Right lobe of liver (tissue), 6 donors: ENCODE measurements around the gene CLCN1. TPM values are rescaled to one million over a fixed set of nuclear protein-coding genes. Genes with fewer than 3 reads are reported as not detected.
A peak's percentile ranks its signal among the peaks of the same experiment; 100 is the strongest.

Experiments used
- ATAC-seq, 4 donors: fragments of 200-7000 bp; cut with Tn5 transposase; one replicate each; pipeline ENCODE4 v1.9.1; 2020; ENCODE audit warnings: mild to moderate bottlenecking in 4 of 4, moderate library complexity in 4 of 4
- DNase-seq, 3 donors: peaks; one replicate each; pipeline ENCODE4 v3.0.0-alpha.2; 2020
- H3K27ac ChIP-seq, 3 donors: fragments of 200-600 bp; one replicate each; pipeline ENCODE4 v1.8.0; 2022
- H3K27me3 ChIP-seq, 2 donors: fragments of 200-600 bp; one replicate each; pipeline ENCODE4 v1.8.0; 2022
- H3K36me3 ChIP-seq, 4 donors: fragments of 200-600 bp; sonication (generic) in 1 of 4; one replicate each; pipeline versions ENCODE4 v1.5.1 to v1.8.0; 2017 to 2022; ENCODE audit warnings: control low read depth in 1 of 4
- H3K4me1 ChIP-seq, 4 donors: fragments of 200-600 bp; sonication (generic) in 1 of 4; one replicate each; pipeline versions ENCODE4 v1.5.1 to v1.8.0; 2017 to 2022; ENCODE audit warnings: control low read depth in 1 of 4
- H3K4me3 ChIP-seq, 3 donors: fragments of 200-600 bp; one replicate each; pipeline ENCODE4 v1.8.0; 2022
- H3K9me3 ChIP-seq, 4 donors: fragments of 200-600 bp; sonication (generic) in 1 of 4; one replicate each; pipeline versions ENCODE4 v1.5.1 to v1.8.0; 2017 to 2022; ENCODE audit warnings: control low read depth in 1 of 4
- POLR2A ChIP-seq: fragments of 450-650 bp; IDR thresholded peaks from one replicate; pipeline ENCODE4 v1.6.1; 2017; ENCODE audit warnings: antibody characterized with exemption, mild to moderate bottlenecking
- WGBS: methylation state at CpG from one replicate; pipeline ENCODE4 v1.1.6; 2018; ENCODE audit warnings: low coverage, low lambda C conversion rate; ENCODE audit not compliant: insufficient coverage; ENCODE audit errors: missing lambda C conversion rate; 5-methylcytosine and 5-hydroxymethylcytosine counted together
- intact Hi-C, 2 donors: fragments of 100-400 bp; cut with DNase I; formaldehyde crosslinking; loops; one replicate each; pipeline versions ENCODE4 v1.11.2 to v1.14.1; 2022
- total RNA-seq, 6 experiments: library from RNA; depleted of rRNA in 2 of 6; stranded (reverse); fragments of >200 nt in 2 of 6; fragmentation: NEBNext Ultra II Directional in 3 of 6; extraction: Animal tissue kit (Norgen Biotek cat#: 25700) in 3 of 6; gene quantifications; one replicate each; pipeline versions ENCODE4 v1.1.0 to v1.2.4, GENCODE V29; 2016 to 2023
- TF ChIP-seq, protein P1 (sequence below), 4 donors: fragments of 200-600 bp in 3 of 4; fragments of 450-650 bp in 1 of 4; IDR thresholded peaks; one replicate each; pipeline versions ENCODE4 v1.5.1 to v1.8.0; 2016 to 2022; ENCODE audit warnings: antibody characterized with exemption in 4 of 4, mild to moderate bottlenecking in 2 of 4
- donor health status: DM: no; HTN: yes; CAD: no.
- donor health status: DM: no; HTN: no; CAD: no.
- donor health status: DM: no; HTN: no; CAD: no.
- donor health status: DM: no; HTN: yes; CAD: no.
- donor health status: DM: no; HTN: yes; CAD: no.

Gene CLCN1
- total RNA-seq, 6 experiments from 2014 or later, result not detected

DNA sequence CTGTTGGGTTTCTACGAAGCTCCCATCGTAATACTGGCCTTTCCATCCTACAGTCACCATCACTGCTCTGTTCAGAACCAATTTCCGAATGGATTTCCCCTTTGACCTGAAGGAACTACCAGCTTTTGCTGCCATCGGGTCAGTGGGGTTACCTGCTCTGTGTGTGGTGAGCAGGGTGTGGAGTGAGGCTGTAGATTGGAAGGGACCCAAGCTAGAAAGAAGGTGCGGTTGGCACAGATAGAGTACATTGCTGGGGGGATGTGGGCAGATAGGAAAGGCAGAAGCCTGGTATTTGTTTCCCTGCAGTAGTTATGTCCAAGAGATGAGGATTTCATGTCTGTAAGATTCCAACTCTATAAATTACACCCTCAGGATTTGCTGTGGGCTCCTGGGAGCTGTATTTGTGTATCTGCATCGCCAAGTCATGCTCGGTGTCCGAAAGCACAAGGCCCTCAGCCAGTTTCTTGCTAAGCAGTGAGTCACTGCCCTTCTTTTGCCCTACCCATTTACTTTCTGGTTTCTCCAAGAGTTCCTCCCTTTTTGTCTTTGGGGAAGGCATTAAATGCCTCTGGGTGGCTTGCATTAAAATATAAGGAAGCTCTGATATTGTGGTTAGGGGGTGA is 15.4 kb downstream of the CLCN1 start:
- intact Hi-C loops, result no loop called here
- Histone ChIP-seq H3K36me3 (no peaks in the 10 kb centered on the region), H3K27ac (no peak overlapping the region), H3K9me3 (no peaks in the 10 kb centered on the region), H3K4me1 (no peaks in the 10 kb centered on the region), H3K4me3 (no peak overlapping the region), H3K27me3 (no peaks in the 10 kb centered on the region)
- ATAC-seq (peak in 1 of 4 donors; percentile 22), DNase-seq (no peak)
- TF ChIP-seq POLR2A, result no peak
- TF ChIP-seq, protein P1, sequence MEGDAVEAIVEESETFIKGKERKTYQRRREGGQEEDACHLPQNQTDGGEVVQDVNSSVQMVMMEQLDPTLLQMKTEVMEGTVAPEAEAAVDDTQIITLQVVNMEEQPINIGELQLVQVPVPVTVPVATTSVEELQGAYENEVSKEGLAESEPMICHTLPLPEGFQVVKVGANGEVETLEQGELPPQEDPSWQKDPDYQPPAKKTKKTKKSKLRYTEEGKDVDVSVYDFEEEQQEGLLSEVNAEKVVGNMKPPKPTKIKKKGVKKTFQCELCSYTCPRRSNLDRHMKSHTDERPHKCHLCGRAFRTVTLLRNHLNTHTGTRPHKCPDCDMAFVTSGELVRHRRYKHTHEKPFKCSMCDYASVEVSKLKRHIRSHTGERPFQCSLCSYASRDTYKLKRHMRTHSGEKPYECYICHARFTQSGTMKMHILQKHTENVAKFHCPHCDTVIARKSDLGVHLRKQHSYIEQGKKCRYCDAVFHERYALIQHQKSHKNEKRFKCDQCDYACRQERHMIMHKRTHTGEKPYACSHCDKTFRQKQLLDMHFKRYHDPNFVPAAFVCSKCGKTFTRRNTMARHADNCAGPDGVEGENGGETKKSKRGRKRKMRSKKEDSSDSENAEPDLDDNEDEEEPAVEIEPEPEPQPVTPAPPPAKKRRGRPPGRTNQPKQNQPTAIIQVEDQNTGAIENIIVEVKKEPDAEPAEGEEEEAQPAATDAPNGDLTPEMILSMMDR (IDR thresholded peaks at IDR 0.05), result no peak
- 60% methylated on average over 6 of the region's 8 CpGs for WGBS

DNA sequence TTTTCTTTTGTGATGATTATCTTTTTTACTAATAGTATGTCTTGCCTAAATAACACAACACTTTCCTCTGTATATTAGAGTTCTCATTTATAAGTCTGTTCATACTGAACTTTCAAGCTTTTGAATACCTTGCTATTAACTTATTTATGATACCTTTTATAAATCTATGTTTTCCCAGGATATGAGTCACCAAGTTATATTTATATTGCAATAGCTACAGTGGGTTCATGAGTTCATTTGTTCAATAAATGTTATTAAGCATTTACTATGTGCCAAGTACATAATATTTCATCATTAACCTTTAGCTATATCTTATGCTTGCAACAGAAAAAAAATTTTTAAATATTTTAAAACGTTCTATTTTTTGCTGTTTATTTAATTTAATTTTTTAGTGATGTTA is 18.3 kb downstream of the CLCN1 start:
- H3K9me3 ChIP-seq, result no peaks in the 10 kb centered on the region
- ATAC-seq (no peak), DNase-seq (no peak)
- intact Hi-C loops, result no loop called here
- no peak for TF ChIP-seq POLR2A
- TF ChIP-seq, protein P1 (IDR thresholded peaks at IDR 0.05), result no peak
- H3K4me1 ChIP-seq, result no peaks in the 10 kb centered on the region
- H3K27ac ChIP-seq, result no peak overlapping the region
- WGBS, result 32% methylated on average over 1 of the region's 1 CpG
- H3K4me3 ChIP-seq, result no peak overlapping the region
- no peaks in the 10 kb centered on the region for H3K36me3 ChIP-seq
- H3K27me3 ChIP-seq, result no peaks in the 10 kb centered on the region

DNA sequence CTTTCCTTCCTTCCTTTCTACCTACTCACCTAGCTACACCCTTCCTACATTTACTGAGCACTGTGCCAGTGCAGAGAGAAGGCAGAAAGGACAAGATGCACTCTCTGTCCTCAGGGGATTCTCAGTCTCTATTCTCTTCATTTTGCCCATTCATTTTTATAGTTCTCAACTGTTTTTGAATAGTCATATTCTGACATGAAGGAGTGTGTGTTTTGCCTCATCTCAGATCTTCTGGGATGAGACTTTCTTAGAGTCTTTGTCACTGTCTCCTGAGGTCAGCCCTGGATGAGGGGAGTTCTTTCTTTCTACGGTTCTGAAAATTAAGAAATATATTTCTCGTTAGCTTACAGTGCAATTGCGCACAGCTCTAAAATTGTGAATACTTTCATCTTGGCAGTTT is 21.3 kb downstream of the CLCN1 start:
- TF ChIP-seq, protein P1 (IDR thresholded peaks at IDR 0.05), result no peak
- Histone ChIP-seq H3K9me3 (no peaks in the 10 kb centered on the region), H3K27me3 (no peaks in the 10 kb centered on the region), H3K4me1 (no peaks in the 10 kb centered on the region), H3K4me3 (no peak overlapping the region), H3K27ac (no peak overlapping the region), H3K36me3 (no peaks in the 10 kb centered on the region)
- no peak for DNase-seq
- intact Hi-C loops, result no loop called here
- ATAC-seq, result no peak
- 80% methylated on average over 3 of the region's 3 CpGs for WGBS

DNA sequence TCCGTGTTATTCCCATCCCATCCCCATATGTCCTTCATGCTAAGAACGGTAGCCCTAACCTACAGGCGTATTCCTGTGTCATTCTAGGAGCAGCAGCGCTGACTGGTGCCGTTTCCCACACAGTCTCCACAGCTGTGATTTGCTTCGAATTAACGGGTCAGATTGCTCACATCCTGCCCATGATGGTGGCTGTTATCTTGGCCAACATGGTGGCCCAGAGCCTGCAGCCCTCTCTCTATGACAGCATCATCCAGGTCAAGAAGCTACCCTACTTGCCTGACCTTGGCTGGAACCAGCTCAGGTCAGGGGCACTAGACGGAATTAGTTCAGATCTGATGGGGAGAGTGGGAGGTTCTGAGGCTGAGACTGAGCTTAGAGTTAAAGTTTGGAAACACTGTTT is 25.9 kb downstream of the CLCN1 start:
- Histone ChIP-seq H3K4me3 (no peak overlapping the region), H3K36me3 (no peaks in the 10 kb centered on the region), H3K4me1 (no peaks in the 10 kb centered on the region), H3K27me3 (no peaks in the 10 kb centered on the region), H3K27ac (no peak overlapping the region), H3K9me3 (no peaks in the 10 kb centered on the region)
- DNase-seq (no peak), ATAC-seq (no peak)
- intact Hi-C loops, result no loop called here
- WGBS, result 94% methylated on average over 8 of the region's 8 CpGs
- no peak for TF ChIP-seq POLR2A
- TF ChIP-seq, protein P1 (IDR thresholded peaks at IDR 0.05), result no peak

DNA sequence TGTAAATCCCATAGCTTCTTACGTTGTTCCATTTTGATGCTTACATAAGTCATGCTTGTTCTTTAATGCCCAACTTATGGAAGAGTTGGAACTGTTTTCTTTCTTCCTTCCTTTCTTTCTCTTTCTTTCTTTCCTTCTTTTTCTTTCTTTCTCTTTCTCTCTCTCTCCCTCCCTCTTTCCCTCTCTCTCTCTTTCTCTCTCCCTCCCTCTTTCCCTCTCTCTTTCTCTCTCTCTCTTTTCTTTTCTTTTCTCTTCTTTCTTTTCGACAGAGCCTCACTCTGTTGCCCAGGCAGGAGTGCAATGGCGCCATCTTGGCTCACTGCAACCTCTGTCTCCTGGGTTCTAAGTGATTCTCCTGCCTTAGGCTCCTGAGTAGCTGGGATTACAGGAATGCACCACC is 27.7 kb downstream of the CLCN1 start:
- DNase-seq (no peak), ATAC-seq (no peak)
- TF ChIP-seq POLR2A, result no peak
- Histone ChIP-seq H3K36me3 (no peaks in the 10 kb centered on the region), H3K4me1 (no peaks in the 10 kb centered on the region), H3K27me3 (no peaks in the 10 kb centered on the region), H3K4me3 (no peak overlapping the region), H3K27ac (no peak overlapping the region), H3K9me3 (no peaks in the 10 kb centered on the region)
- intact Hi-C loops, result no loop called here
- WGBS, result 94% methylated on average over 3 of the region's 3 CpGs
